Skin of body (tissue), 2 donors: ENCODE data around the gene ORAI3. TPM values are rescaled to one million over a fixed set of nuclear protein-coding genes. Genes with fewer than 3 reads are reported as not detected.

ENCODE experiments used
- DNase-seq: peaks from one replicate; lab custom pipeline; 2025; lab: John Stamatoyannopoulos, UW
- total RNA-seq: library from RNA; depleted of rRNA; stranded (reverse); fragments of >200 nt; gene quantifications from one replicate; pipeline ENCODE4 v1.2.3, GENCODE V29; 2014

ORAI3 gene
- 10.3 TPM for total RNA-seq

GRCh38 chr16:30948667-30949649, at the start of gene ORAI3:
Gene ORAI3, plus strand, starts transcription at chr16:30949068. Its CDS starts 222 bp downstream, at chr16:30949290.
- DNase-seq: peak; percentile 45

GRCh38 chr16:30899794-30900193, 49.1 kb upstream of the ORAI3 start:
- DNase-seq: no peak

GRCh38 chr16:30900588-30900987, 48.3 kb upstream of the ORAI3 start:
- no peak for DNase-seq

GRCh38 chr16:30901201-30902028, 47.5 kb upstream of the ORAI3 start:
- no peak for DNase-seq

GRCh38 chr16:30902029-30902972, 46.6 kb upstream of the ORAI3 start:
- DNase-seq: no peak

GRCh38 chr16:30903002-30903401, 45.9 kb upstream of the ORAI3 start:
- no peak for DNase-seq

- peak; percentile 41 for DNase-seq
Measured at GRCh38 chr16:30903596-30903995, 45.3 kb upstream of the ORAI3 start.

- DNase-seq: no peak
Measured at GRCh38 chr16:30904114-30904780, 44.6 kb upstream of the ORAI3 start.

- no peak for DNase-seq
Measured at GRCh38 chr16:30907064-30907463, 41.8 kb upstream of the ORAI3 start.

- no peak for DNase-seq
Measured at GRCh38 chr16:30910427-30911029, 38.3 kb upstream of the ORAI3 start.

GRCh38 chr16:30912794-30913412, 36.0 kb upstream of the ORAI3 start:
- no peak for DNase-seq

- DNase-seq: no peak
Measured at GRCh38 chr16:30914830-30915229, 34.0 kb upstream of the ORAI3 start.

GRCh38 chr16:30918614-30919013, 30.3 kb upstream of the ORAI3 start:
- DNase-seq: no peak

- DNase-seq: no peak
Measured at GRCh38 chr16:30920891-30921290, 28.0 kb upstream of the ORAI3 start.

GRCh38 chr16:30921459-30921747, 27.5 kb upstream of the ORAI3 start:
- no peak for DNase-seq

- DNase-seq: peak; percentile 97
Measured at GRCh38 chr16:30921748-30922419, 27.0 kb upstream of the ORAI3 start.

- peak; percentile 100 for DNase-seq
Measured at GRCh38 chr16:30922420-30922959, 26.4 kb upstream of the ORAI3 start.

GRCh38 chr16:30922960-30923535, 25.8 kb upstream of the ORAI3 start:
- peak; percentile 100 for DNase-seq
